Myocyte (in vitro differentiated cells): ENCODE data around the gene NEO1. TPM values are rescaled to one million over a fixed set of nuclear protein-coding genes. Genes with fewer than 3 reads are reported as not detected.
"Not testable (repeated sequence)": the region's sequence is repeated elsewhere in the genome, so short reads cannot be mapped to it uniquely, and the experiment has no call there.

Experiments used
- DNase-seq: peaks from one replicate; pipeline ENCODE4 v3.0.0-alpha.2; 2012; ENCODE audit warnings: low read depth
- total RNA-seq: library from RNA; depleted of rRNA; stranded (reverse); fragments of >200 nt; gene quantifications from 2 replicates; pipeline ENCODE4 v1.2.3, GENCODE V29; 2014

Gene NEO1
- total RNA-seq, 1 donor from 2014 or later: 4.5 TPM

GRCh38 chr15:73183071-73183470, 130.8 kb downstream of the NEO1 start:
- DNase-seq: no peak

GRCh38 chr15:73190189-73190601, 137.9 kb downstream of the NEO1 start:
- peak; percentile 1 for DNase-seq

GRCh38 chr15:73195166-73195565, 142.9 kb downstream of the NEO1 start:
- DNase-seq: no peak

- DNase-seq: no peak
These were observed 143.8 kb downstream of the NEO1 start for GRCh38 chr15:73196113-73196512.

GRCh38 chr15:73200339-73200738, 148.1 kb downstream of the NEO1 start:
- DNase-seq: no peak

GRCh38 chr15:73210630-73211029, 158.4 kb downstream of the NEO1 start:
- no peak for DNase-seq

- DNase-seq: no peak
These were observed 160.2 kb downstream of the NEO1 start for GRCh38 chr15:73212424-73212823.

- DNase-seq: not testable (repeated sequence)
These were observed 169.2 kb downstream of the NEO1 start for GRCh38 chr15:73221450-73221849.

- no peak for DNase-seq
These were observed 173.2 kb downstream of the NEO1 start for GRCh38 chr15:73225358-73226015.

GRCh38 chr15:73226093-73226814, 174.0 kb downstream of the NEO1 start:
- no peak for DNase-seq

- no peak for DNase-seq
These were observed 175.3 kb downstream of the NEO1 start for GRCh38 chr15:73227433-73228056.

- no peak for DNase-seq
These were observed 175.9 kb downstream of the NEO1 start for GRCh38 chr15:73228128-73228646.

GRCh38 chr15:73231661-73232419, 179.6 kb downstream of the NEO1 start:
- DNase-seq: no peak

- no peak for DNase-seq
These were observed 180.5 kb downstream of the NEO1 start for GRCh38 chr15:73232776-73233175.

- DNase-seq: no peak
These were observed 181.4 kb downstream of the NEO1 start for GRCh38 chr15:73233623-73234022.

- no peak for DNase-seq
These were observed 185.6 kb downstream of the NEO1 start for GRCh38 chr15:73237910-73238309.

- no peak for DNase-seq
These were observed 187.4 kb downstream of the NEO1 start for GRCh38 chr15:73239564-73240215.

GRCh38 chr15:73240866-73241499, 188.7 kb downstream of the NEO1 start:
- peak; percentile 72 for DNase-seq

GRCh38 chr15:73244333-73244732, 192.1 kb downstream of the NEO1 start:
- no peak for DNase-seq

GRCh38 chr15:73246439-73246838, 194.2 kb downstream of the NEO1 start:
- DNase-seq: no peak
